BLaER1 (cell line): ENCODE results near the gene RNASEH2B.

Experiments used
- H3K27ac ChIP-seq: shearing (Covaris generic); formaldehyde crosslinking; 2 replicates; pipeline ENCODE4 v1.8.1; 2022
- H3K27me3 ChIP-seq: shearing (Covaris generic); formaldehyde crosslinking; 2 replicates; pipeline ENCODE4 v1.8.1; 2022
- H3K36me3 ChIP-seq: shearing (Covaris generic); formaldehyde crosslinking; 2 replicates; pipeline ENCODE4 v1.8.1; 2022
- H3K4me1 ChIP-seq: shearing (Covaris generic); formaldehyde crosslinking; 2 replicates; pipeline ENCODE4 v1.8.1; 2022
- H3K4me2 ChIP-seq: shearing (Covaris generic); formaldehyde crosslinking; 2 replicates; pipeline ENCODE4 v1.8.1; 2022
- H3K4me3 ChIP-seq: shearing (Covaris generic); formaldehyde crosslinking; 2 replicates; pipeline ENCODE4 v1.8.1; 2022
- H3K9ac ChIP-seq: shearing (Covaris generic); formaldehyde crosslinking; 2 replicates; pipeline ENCODE4 v1.8.1; 2022
- H3K9me3 ChIP-seq: shearing (Covaris generic); formaldehyde crosslinking; 2 replicates; pipeline ENCODE4 v1.8.1; 2022
- H4K20me1 ChIP-seq: shearing (Covaris generic); formaldehyde crosslinking; 2 replicates; pipeline ENCODE4 v1.8.1; 2022
- Cebpa-rat ChIP-seq: shearing (Covaris generic); IDR thresholded peaks from 2 replicates; pipeline ENCODE4 v1.8.1; 2022

RNASEH2B gene

GRCh38 chr13:50884265-50884664, 25.3 kb upstream of the RNASEH2B start:
- no peaks in the 10 kb centered on the region for H4K20me1 ChIP-seq
- H3K36me3 ChIP-seq, result no peaks in the 10 kb centered on the region
- H3K27me3 ChIP-seq, result no peaks in the 10 kb centered on the region
- peaks cover 14% of the 10 kb centered on the region for H3K4me1 ChIP-seq
- H3K9ac ChIP-seq, result no peak overlapping the region
- H3K27ac ChIP-seq, result no peak overlapping the region
- H3K4me3 ChIP-seq, result no peak overlapping the region
- H3K4me2 ChIP-seq, result no peak overlapping the region
- H3K9me3 ChIP-seq, result peaks cover 24% of the 10 kb centered on the region
- TF ChIP-seq Cebpa-rat, result no peak

- H3K4me2 ChIP-seq, result no peak overlapping the region
- H3K9ac ChIP-seq, result no peak overlapping the region
- H3K27ac ChIP-seq, result no peak overlapping the region
- no peaks in the 10 kb centered on the region for H3K36me3 ChIP-seq
- H4K20me1 ChIP-seq, result no peaks in the 10 kb centered on the region
- peaks cover 33% of the 10 kb centered on the region for H3K4me1 ChIP-seq
- H3K9me3 ChIP-seq, result peaks cover 24% of the 10 kb centered on the region
- no peaks in the 10 kb centered on the region for H3K27me3 ChIP-seq
- TF ChIP-seq Cebpa-rat, result no peak
- no peak overlapping the region for H3K4me3 ChIP-seq
Observed at GRCh38 chr13:50887151-50887550, 22.4 kb upstream of the RNASEH2B start.

GRCh38 chr13:50888362-50888761, 21.2 kb upstream of the RNASEH2B start:
- Histone ChIP-seq H3K27me3 (no peaks in the 10 kb centered on the region), H3K27ac (no peak overlapping the region), H3K4me3 (no peak overlapping the region), H3K4me2 (no peak overlapping the region), H3K9ac (no peak overlapping the region), H3K4me1 (peaks cover 43% of the 10 kb centered on the region), H4K20me1 (no peaks in the 10 kb centered on the region), H3K36me3 (no peaks in the 10 kb centered on the region), H3K9me3 (peaks cover 17% of the 10 kb centered on the region)
- no peak for TF ChIP-seq Cebpa-rat

- TF ChIP-seq Cebpa-rat, result no peak
- H3K36me3 ChIP-seq, result no peaks in the 10 kb centered on the region
- peak overlapping the region; percentile 85 for H3K4me2 ChIP-seq
- peak overlapping the region; percentile 95 for H3K27ac ChIP-seq
- H3K4me3 ChIP-seq, result no peak overlapping the region
- peaks cover 17% of the 10 kb centered on the region for H3K9me3 ChIP-seq
- H4K20me1 ChIP-seq, result no peaks in the 10 kb centered on the region
- peaks cover 52% of the 10 kb centered on the region for H3K4me1 ChIP-seq
- H3K9ac ChIP-seq, result no peak overlapping the region
- no peaks in the 10 kb centered on the region for H3K27me3 ChIP-seq
Observed at GRCh38 chr13:50889317-50889716, 20.3 kb upstream of the RNASEH2B start.

- Histone ChIP-seq H3K27ac (peak overlapping the region; percentile 95), H3K4me3 (peak overlapping the region; percentile 51), H3K27me3 (no peaks in the 10 kb centered on the region), H4K20me1 (no peaks in the 10 kb centered on the region), H3K4me1 (peaks cover 71% of the 10 kb centered on the region), H3K36me3 (no peaks in the 10 kb centered on the region), H3K4me2 (peak overlapping the region; percentile 85), H3K9me3 (peaks cover 10% of the 10 kb centered on the region), H3K9ac (peak overlapping the region; percentile 86)
- no peak for TF ChIP-seq Cebpa-rat
Observed at GRCh38 chr13:50891206-50891605, 18.4 kb upstream of the RNASEH2B start.

- no peak for TF ChIP-seq Cebpa-rat
- Histone ChIP-seq H3K4me3 (peak overlapping the region; percentile 51), H3K36me3 (no peaks in the 10 kb centered on the region), H3K4me2 (peak overlapping the region; percentile 85), H3K27me3 (no peaks in the 10 kb centered on the region), H3K9me3 (0 out of 2 replicates have a peak, but pooled peaks cover 10% of the 10 kb centered on the region), H3K27ac (peak overlapping the region; percentile 95), H3K4me1 (peaks cover 83% of the 10 kb centered on the region), H3K9ac (peak overlapping the region; percentile 86), H4K20me1 (no peaks in the 10 kb centered on the region)
Observed at GRCh38 chr13:50892210-50892944, 17.2 kb upstream of the RNASEH2B start.

GRCh38 chr13:50893211-50893852, 16.3 kb upstream of the RNASEH2B start:
- no peak for TF ChIP-seq Cebpa-rat
- H3K9ac ChIP-seq, result peak overlapping the region; percentile 86
- peak overlapping the region; percentile 95 for H3K27ac ChIP-seq
- no peaks in the 10 kb centered on the region for H4K20me1 ChIP-seq
- peak overlapping the region; percentile 85 for H3K4me2 ChIP-seq
- peak overlapping the region; percentile 51 for H3K4me3 ChIP-seq
- no peaks in the 10 kb centered on the region for H3K36me3 ChIP-seq
- no peaks in the 10 kb centered on the region for H3K27me3 ChIP-seq
- H3K9me3 ChIP-seq, result 0 out of 2 replicates have a peak, but pooled peaks cover 10% of the 10 kb centered on the region
- peaks cover 92% of the 10 kb centered on the region for H3K4me1 ChIP-seq

- H3K9ac ChIP-seq, result peak overlapping the region; percentile 86
- no peak for TF ChIP-seq Cebpa-rat
Observed at GRCh38 chr13:50894012-50894411, 15.6 kb upstream of the RNASEH2B start.

GRCh38 chr13:50894504-50894903, 15.1 kb upstream of the RNASEH2B start:
- H3K9me3 ChIP-seq, result 0 out of 2 replicates have a peak, but pooled peaks cover 10% of the 10 kb centered on the region
- H3K27me3 ChIP-seq, result no peaks in the 10 kb centered on the region
- H3K4me2 ChIP-seq, result peak overlapping the region; percentile 85
- no peaks in the 10 kb centered on the region for H4K20me1 ChIP-seq
- H3K4me3 ChIP-seq, result 0 out of 2 replicates have a peak overlapping the region, but pooled peaks have one; percentile 51
- peaks cover 88% of the 10 kb centered on the region for H3K4me1 ChIP-seq
- H3K9ac ChIP-seq, result peak overlapping the region; percentile 86
- H3K27ac ChIP-seq, result peak overlapping the region; percentile 95
- TF ChIP-seq Cebpa-rat, result no peak
- H3K36me3 ChIP-seq, result no peaks in the 10 kb centered on the region

More at GRCh38 chr13:50894012-50894411, 15.6 kb upstream of the RNASEH2B start:
- Histone ChIP-seq H3K27me3 (no peaks in the 10 kb centered on the region), H3K36me3 (no peaks in the 10 kb centered on the region), H3K4me1 (peaks cover 93% of the 10 kb centered on the region), H4K20me1 (no peaks in the 10 kb centered on the region), H3K9me3 (0 out of 2 replicates have a peak, but pooled peaks cover 10% of the 10 kb centered on the region), H3K4me2 (peak overlapping the region; percentile 85), H3K4me3 (peak overlapping the region; percentile 51), H3K27ac (peak overlapping the region; percentile 95)

- TF ChIP-seq Cebpa-rat, result no peak
- no peak overlapping the region for H3K9ac ChIP-seq
- H3K4me1 ChIP-seq, result peaks cover 60% of the 10 kb centered on the region
- H3K27me3 ChIP-seq, result no peaks in the 10 kb centered on the region
- H3K4me3 ChIP-seq, result no peak overlapping the region
- H3K36me3 ChIP-seq, result 0 out of 2 replicates have a peak, but pooled peaks cover 3% of the 10 kb centered on the region
- no peaks in the 10 kb centered on the region for H4K20me1 ChIP-seq
- H3K4me2 ChIP-seq, result peak overlapping the region; percentile 24
- H3K27ac ChIP-seq, result no peak overlapping the region
- H3K9me3 ChIP-seq, result 0 out of 2 replicates have a peak, but pooled peaks cover 13% of the 10 kb centered on the region
Observed at GRCh38 chr13:50898338-50898737, 11.3 kb upstream of the RNASEH2B start.
